GM10847 (cell line): Measurements from ENCODE around the gene PODXL2.

Source experiments
- POLR2A ChIP-seq: IDR thresholded peaks from 2 replicates; pipeline ENCODE4 v1.6.1; 2011; ENCODE audit not compliant: insufficient read length; ENCODE audit errors: extremely low read depth

PODXL2 gene

DNA sequence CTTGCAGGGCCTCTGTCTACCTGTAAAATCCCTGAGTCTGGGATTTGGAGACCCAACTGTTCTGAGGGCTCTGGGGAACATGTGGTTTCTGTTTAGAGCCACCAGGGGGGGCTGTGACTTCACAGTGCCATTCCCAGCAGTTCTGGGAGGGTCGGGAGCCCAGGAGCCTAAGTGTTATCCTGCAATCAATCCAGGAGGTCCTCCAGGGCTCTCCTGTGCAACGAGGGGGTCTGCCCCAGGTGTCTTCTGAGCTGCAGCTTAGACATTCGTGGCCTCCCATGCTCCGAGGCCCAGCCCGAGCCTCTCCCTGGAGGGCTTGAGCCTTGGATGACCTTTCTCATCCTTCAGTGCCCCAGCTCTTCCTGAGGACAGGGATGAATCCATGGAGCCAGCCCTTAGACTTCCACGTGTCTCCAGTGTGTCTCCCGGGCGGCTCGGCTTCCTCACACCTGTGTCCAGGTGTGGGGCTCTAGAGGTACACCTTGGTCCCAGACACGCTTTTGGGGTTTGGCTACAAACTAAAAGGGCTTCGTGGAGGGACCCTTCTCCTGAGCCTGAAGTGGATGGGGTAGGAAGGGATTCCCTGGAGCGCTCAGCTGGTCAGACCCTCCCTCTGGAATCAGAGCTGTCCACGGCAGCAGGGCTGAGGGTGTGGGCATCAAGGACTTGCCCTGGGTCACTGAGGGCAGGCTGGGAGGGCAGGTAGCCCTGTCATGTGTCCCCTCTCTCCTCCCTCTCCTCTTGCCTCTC, 23.4 kb downstream of the PODXL2 start:
- TF ChIP-seq POLR2A, result no peak

DNA sequence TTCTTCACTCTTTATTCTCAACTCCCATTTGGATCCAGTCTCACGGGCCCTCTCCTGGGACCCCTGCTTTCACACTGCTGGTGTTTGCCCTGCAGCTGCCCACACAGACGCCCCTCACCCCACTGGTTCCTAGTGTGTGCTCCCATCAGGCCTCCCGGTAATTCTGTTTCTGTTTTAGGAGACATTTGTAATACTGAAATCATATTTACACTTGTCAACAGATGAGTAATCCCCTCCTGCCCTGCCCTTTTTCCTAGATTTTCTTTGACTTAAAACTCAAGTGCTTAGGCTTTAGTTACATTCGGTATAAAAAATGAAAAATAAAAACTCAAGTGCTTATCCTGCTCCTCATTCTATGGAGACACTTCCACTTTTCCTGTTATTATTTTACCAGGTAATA, 25.4 kb downstream of the PODXL2 start:
- no peak for TF ChIP-seq POLR2A

DNA sequence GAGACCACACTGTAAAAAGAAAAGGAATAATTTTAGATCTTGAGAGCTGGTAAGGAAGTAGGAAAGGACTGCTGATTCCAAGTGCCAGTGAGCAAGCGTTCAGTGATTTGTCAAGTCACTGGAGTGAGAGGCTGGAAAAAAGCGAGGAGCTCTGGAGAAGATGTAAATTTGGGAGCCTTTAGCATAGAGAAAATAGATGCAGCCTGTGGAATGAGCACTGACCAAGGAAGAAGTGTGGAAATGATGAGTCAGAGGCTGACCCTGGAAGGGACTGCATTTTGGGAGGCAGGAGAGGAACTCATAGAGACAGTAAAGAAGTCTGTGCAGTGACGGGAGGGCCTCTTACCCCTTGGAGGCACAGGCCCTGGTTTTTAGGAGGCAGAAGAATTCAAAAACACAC, 26.7 kb downstream of the PODXL2 start:
- no peak for TF ChIP-seq POLR2A

DNA sequence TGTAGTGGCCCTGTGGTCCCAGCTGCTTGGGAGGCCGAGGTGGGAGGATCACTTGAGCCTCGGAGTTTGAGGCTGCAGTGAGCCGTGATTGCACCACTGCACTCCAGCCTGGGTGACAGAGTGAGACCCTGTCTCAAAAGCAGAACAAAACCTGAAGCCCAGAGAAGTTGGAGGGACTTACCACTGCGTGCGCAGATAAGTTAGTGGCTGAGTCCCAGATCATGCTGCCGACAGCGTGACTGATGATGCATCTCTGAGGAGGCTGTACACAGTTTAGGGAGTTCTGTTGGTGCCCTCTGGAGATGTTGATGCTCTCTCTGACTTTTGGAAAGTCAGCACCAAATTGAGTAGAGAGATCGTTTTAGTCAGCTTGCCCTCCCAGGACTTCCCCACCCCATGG, 27.9 kb downstream of the PODXL2 start:
- no peak for TF ChIP-seq POLR2A

DNA sequence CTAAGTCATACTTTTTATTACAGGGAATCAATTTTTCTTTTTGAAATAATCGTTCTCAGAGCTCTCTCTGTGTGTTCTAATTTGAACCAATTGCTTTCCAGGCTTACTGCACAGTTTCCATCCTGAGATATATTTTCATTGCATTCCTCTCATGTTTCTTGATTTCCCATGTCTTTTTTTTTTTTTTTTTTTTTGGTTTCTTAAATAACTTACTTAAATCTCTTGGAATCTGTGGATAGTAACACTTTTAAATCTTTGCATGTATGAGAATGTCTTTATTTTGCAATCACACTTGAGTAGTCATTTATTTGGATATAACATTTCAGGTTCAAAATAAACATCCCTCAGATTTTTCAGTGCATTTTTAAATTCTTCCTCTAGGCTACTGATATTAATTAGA, 29.2 kb downstream of the PODXL2 start:
- TF ChIP-seq POLR2A, result no peak

DNA sequence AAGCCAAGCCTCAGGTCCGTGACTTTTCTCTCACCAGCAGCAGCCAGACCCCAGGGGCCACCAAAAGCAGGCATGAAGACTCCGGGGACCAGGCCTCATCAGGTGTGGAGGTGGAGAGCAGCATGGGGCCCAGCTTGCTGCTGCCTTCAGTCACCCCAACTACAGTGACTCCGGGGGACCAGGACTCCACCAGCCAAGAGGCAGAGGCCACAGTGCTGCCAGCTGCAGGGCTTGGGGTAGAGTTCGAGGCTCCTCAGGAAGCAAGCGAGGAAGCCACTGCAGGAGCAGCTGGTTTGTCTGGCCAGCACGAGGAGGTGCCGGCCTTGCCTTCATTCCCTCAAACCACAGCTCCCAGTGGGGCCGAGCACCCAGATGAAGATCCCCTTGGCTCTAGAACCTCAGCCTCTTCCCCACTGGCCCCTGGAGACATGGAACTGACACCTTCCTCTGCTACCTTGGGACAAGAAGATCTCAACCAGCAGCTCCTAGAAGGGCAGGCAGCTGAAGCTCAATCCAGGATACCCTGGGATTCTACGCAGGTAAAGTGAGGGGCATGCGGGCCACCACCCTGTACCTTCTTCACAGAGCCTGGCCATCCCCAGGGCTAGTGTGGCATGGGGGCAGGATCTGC, 31.8 kb downstream of the PODXL2 start:
- no peak for TF ChIP-seq POLR2A

DNA sequence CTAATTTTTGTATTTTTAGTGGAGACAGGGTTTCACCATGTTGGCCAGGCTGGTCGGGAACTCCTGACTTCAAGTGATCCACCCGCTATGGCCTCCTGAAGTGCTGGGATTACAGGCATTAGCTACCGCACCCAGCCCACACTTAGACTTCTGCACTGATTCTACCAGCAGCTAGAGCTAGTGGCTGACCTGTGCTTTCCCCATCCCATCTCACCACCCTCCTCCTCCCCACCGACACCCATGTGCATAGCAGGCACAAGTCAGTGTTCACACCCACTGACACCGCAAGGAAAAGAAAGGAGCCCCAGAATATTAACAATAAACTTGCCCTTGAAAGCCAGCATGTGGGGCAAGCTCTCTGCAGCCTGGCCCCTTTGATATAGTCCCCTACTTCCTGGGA, 32.6 kb downstream of the PODXL2 start:
- TF ChIP-seq POLR2A, result no peak

DNA sequence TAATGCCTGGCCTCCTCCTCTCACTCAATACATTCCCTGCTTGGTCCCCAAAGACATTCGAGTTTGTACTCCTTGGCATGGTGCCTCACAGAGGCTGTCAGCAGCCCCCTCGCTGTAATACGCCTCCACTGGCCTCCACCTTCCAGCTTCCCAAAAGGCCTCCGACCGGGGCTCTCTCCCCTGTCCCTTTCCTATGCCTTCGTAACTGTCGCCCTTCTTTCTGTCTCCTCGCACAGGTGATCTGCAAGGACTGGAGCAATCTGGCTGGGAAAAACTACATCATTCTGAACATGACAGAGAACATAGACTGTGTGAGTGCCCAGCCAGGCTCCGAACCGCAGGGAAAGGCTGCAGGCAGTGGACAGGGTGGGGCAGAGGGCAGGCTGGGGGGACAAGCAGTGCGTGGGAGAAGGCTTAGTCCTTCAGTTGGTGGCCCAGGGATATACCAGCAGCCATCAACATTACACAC, 33.0 kb downstream of the PODXL2 start:
- TF ChIP-seq POLR2A, result no peak

DNA sequence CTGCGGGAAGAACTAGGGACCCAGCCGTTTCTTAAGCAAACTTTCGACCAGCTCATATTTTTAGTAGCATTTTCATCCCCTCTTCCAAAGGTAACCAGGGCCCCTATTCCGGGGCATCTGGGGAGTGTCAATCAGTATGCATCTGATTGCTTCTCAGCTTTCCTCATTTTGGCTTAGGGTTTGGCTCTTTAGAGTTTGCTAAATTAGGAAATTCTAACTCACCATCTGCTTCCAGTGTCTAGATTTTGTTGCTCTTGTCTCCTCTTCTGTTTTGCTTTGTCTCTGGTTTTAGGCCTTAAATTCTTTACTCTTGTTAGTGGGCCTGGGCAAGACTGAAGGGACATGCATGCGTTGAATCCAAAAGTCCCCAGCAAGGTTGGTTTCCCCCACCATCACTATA, 34.2 kb downstream of the PODXL2 start:
- TF ChIP-seq POLR2A, result no peak

DNA sequence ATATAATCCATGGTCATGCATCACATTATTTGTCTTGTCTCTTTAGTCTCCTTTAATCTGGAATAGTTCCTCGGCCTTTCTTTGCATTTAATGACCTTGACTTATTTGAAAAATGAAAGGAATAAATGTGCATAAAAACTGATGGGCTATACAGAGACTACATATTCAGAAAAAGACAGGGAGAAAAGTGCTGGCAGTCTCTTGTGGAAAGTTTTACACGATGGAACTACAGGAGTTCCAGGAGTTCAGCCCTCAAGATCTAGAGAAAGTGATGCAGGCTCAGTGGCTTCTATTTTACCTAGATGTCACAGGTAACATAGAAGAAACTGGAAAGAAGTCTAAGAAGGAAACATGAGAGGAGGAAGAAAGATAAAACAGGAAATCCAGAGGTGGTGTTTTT, 36.2 kb downstream of the PODXL2 start:
- no peak for TF ChIP-seq POLR2A

DNA sequence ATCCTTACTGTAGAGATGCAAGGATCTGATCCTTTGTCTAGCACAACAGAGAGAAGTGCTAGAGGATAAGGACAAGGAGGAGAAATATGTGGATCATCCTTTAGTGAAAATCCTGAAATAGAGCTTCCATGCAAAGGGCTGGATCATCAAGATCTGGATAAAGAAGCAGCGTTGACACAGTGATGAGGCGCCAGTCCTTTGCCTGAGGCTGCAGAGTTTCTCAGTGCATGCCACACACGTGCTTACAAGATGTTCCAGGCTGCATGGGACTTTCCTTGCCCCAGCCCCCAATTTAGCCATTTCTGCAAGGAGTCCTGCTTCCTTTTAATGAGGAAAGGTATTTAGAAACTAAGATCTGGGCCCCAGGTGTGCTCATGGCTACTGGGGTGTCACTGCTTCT, 36.6 kb downstream of the PODXL2 start:
- TF ChIP-seq POLR2A, result no peak

DNA sequence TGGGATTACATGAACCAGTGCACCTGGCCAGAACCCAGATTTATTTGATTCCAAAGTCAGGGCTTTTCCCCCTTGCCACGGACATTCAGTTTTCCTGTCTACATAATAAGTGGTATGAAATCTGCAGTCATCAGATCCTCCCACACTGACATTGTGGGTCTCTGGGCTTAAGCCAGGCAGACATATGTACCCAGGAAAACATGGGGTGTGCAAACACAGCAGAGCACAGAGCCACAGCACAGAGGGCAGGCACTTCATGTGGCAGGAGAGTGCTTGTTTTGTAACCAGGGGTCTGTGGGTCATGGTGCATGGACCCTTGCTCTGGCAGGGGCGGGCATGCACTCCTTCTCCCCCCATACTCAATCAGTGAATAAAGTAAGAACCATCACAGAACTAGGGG, 37.7 kb downstream of the PODXL2 start:
- TF ChIP-seq POLR2A, result no peak

DNA sequence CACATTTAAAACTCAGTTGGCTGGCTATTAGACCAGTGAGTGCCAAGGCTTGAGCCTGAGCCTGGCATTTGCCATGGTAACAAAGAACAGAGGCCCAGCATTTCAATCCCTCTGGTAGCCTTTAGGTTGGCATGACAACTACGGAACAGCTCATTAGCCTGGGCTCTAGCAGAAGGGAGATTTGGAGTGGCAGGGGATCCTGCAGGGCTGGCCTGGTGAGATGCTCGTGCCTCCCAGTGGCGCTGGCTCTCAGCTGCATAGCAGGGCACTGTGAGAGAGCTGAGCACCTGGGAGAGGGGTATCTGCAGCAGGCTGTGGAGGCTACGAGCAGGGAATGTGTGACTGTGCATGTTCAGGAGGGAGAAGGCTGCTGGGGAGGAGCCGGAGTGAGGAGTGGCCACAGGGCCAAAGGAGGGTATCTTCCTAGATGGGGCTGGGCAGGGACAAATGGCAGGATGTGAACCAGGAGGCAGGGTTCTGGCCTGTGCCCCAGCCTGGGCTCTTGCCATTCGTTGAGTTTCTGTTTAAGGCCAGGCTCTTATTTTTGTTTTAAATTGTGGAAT, 38.2 kb downstream of the PODXL2 start:
- TF ChIP-seq POLR2A, result no peak

DNA sequence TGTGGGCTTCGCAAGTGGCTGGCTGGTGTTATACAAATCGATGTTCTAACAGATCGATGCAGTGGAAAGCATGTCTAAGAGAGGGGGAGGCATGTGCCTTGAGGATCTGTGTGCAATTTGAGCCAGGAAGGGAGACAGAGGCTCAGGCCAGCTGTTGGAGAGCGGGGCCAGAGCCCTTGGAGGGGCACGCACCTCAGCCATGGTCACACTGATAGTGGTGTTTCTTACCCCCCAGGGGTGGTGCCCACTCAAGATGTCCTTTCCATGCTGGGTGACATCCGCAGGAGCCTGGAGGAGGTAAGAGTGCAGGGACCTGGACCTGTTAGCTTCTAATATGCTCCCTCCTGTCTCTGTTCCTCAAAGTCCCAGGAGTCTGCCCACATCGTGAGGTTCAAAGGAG, 39.9 kb downstream of the PODXL2 start:
- TF ChIP-seq POLR2A, result no peak

DNA sequence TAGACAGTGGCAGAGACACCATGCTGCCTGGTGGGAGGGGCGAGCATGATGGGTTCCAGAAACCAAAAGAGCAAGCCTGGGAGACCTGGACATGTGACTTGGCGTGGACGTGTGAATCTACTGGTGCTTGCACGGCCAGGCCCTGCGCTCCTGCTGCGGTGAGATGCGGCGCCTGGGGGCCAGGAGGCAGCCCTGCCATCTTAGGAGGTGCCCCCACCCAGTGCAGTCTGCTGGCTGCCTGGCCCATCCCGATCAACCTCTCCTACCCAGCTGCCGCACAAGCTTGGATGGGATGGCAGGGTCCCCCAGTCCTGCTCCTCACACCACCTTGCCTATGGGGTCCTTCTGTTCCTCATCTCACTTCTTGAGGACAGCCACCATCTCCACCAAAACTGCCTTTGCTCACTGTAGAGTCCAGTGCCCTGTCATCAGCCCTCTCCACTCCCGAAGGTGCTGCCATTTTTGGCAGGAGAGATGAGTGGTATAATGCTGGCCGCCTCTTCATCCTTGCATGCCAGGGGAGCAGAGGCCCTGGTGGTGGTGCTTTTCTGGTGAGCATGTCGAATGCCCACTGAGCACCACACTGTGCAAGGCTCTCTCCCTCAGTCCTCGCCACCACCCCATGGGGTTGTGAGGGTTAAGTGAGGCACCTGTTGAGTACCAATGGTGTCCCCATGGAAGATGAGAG, 40.7 kb downstream of the PODXL2 start:
- no peak for TF ChIP-seq POLR2A

DNA sequence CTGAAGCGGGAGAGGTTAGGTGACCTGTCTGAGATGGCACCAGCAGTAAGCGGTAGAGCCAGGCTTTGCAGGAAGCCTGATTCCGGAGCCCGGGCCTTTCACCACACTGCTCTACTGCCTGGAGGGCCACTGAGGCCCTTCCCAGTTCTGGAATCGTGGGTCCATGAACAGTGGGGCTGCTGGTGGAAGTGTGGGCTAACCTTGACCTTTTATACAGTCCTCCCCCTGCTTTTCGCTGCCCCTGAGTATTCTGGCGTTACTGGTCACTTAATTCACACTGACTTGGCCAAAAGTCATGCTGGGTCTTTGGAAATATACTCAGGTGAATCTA, 41.2 kb downstream of the PODXL2 start:
- TF ChIP-seq POLR2A, result no peak
